GM21717 (cell line): ENCODE measurements around the gene FAM120B.

Experiments
- ATAC-seq: cut with Tn5 transposase; IDR thresholded peaks from one replicate; pipeline ENCODE4 v1.9.1; 2021; ENCODE audit warnings: mild to moderate bottlenecking, moderate library complexity; ENCODE audit not compliant: unreplicated experiment

FAM120B gene

DNA sequence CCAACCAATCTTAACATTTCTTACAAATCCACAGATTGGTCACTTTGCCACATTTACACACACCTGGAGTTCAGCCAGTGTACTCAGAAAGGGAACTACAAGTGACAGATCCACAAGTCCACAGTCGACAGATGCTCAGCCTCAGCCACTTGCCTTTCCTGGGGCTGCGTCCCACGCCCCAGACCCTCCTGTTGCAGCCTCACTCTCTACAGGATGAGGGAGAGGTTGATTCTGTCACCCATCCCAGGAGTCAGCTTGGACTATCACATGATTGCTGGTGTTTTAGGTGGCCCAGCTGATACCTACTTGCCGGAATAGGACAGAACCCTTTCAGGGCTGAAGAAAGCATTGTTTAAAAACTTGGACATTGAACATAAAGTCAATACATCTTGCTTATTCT lies 108.8 kb downstream of the FAM120B start:
- ATAC-seq, result no peak

GRCh38 chr6:170416303-170416702 lies 109.7 kb downstream of the FAM120B start:
- ATAC-seq, result no peak

DNA sequence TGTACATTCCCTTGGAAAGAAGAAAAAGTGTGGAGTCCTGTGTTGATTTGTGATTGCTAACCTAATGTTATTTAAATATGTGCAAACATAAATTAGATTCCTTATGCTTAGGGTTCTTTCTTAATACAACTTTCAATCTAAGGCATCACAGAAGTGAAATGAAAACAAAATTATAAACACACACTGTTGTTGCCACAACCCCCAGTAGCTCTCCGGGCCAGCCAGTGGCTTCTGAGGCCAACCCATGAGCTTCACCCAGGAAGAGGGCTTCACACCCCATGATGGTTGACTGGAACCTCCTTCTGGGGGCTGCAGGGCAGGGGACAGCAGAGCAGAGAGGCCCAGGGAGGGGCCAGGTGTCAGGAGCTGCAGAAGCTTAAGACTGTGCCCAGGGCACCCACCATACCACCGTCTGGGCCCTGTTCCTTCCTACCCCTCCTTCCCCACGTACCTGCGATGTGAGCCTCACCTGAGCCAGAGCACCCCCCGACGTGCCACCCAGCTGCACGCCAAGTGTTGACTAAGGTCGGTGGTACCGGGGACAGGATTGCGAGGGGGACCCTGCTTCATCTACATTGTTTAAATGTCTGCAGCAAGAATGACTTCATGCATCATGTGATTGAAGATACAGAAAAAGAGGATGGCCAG lies 110.5 kb downstream of the FAM120B start:
- ATAC-seq, result no peak

GRCh38 chr6:170417881-170418280 lies 111.3 kb downstream of the FAM120B start:
- ATAC-seq, result no peak

DNA sequence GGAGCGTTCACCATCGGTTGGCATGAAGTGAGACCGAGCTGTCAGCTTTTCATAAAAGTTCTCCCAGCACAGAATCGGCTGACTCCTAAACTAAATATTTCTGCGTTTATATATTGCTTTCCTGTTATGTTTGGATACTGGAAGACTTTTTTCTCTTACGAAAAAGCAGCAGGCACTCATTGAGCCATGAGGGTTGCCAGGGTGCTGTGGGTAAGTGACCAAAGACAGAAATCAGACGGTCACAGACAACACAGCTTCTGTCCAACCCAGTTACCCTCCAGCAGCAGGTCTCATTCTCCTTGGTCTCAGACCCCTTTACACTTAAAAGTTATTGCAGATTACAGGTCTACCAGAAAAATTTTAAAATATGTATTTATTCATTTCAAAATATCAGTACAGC lies 113.7 kb downstream of the FAM120B start:
- no peak for ATAC-seq

- no peak for ATAC-seq
Measured at GRCh38 chr6:170420791-170421776, 114.5 kb downstream of the FAM120B start.

DNA sequence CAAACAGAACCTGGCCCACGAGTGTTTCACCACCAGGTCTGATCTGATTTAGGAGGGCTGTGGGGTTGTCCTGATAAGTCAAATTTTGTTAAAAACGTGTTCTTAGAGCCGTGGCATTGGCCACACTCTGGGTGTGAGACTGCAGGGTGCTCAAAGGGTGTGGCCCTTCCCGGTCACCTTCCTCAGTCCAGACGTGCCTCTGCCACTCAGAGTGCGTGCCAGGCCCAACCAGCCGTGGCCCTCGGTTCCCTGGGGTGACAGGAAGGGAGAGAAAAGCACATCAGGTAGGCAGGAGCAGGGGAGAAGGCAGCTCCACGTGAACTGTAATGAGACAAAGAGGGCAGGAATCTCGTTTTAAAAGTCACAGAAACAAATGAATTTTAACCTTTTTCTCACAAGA lies 115.4 kb downstream of the FAM120B start:
- no peak for ATAC-seq

DNA sequence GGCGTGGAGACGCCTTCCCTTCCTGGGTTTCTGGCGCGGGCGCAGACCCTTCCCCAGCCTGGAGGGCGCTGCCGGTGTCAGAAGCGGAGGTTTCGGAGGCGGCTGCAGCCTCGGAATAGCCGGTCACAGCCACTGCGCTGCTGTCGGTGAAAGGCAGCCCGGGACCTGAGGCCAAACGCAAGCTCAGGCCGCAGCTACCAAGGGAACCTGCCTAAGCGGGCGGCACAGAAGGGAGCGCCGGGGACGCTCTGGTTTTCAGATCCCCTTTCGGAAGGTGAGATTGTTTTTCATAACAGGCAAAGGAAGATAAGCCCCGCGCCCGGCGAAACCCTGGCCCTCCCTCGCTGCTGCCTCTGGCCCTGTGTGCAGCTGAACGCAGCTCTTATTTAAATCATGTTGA lies 116.5 kb downstream of the FAM120B start:
- no peak for ATAC-seq

- ATAC-seq, result no peak
Measured at GRCh38 chr6:170423814-170424603, 117.5 kb downstream of the FAM120B start.

- no peak for ATAC-seq
Measured at GRCh38 chr6:170424604-170425126, 118.1 kb downstream of the FAM120B start.

DNA sequence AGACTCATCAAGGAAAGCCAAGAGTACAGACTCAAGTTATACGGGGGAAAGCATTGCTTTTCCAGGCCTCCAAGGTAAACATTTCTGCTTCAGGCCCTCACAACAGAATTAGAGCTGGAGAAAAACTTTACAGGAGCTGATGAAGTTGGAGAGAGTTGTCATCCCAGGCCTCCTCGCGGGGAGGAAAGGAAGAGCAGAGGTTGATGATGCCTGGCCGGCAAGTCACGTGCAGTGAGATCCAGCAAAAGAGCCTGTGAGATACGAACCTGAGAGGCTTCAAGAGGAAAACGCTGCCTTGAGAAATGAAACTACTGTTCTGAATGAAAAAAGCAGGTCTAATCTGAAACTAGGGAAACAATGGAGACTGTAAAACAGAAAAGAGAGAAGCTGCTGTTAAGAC lies 122.9 kb downstream of the FAM120B start:
- ATAC-seq, result no peak

- no peak for ATAC-seq
Measured at GRCh38 chr6:170433163-170434116, 126.9 kb downstream of the FAM120B start.

- no peak for ATAC-seq
Measured at GRCh38 chr6:170434117-170434820, 127.7 kb downstream of the FAM120B start.

- ATAC-seq, result no peak
Measured at GRCh38 chr6:170434821-170435155, 128.2 kb downstream of the FAM120B start.

DNA sequence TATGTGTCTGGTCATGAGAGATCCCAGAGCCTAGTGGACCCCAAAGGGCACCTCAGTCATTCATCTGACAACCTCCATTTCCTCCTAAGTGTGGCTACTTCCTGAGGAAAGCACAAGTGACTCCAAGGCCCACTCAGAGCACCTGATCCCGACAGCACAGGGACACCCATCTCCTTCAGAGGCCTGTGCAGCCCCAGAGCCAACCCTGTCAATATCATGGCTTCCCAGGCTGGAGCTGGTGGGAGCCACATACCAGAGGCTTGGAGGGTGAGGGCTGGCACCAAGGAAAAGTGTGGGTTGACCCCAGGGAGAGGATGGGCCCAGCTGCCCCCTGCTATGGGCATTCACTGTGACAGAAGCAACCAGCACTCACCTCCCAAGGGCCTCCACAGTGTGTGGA lies 129.2 kb downstream of the FAM120B start:
- no peak for ATAC-seq

- ATAC-seq, result no peak
Measured at GRCh38 chr6:170436209-170436809, 129.8 kb downstream of the FAM120B start.

GRCh38 chr6:170437719-170438401 lies 131.3 kb downstream of the FAM120B start:
- no peak for ATAC-seq

DNA sequence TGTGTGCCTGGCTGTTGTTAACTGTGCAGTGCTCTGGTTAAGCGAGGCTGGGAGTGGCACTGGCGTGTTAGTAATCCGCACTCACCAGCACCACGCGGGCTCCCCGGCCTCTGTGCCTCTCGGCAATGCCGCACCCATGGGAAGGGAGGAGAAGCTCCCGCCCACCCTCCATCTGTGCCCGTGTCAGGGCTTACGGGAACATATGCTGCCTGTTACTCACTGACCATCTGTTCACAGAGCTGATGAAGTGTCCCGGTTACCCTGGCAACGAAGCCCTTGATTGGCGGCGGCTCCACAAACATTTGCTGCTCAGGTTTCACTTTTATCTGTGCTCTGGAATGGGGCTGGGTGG lies 131.8 kb downstream of the FAM120B start:
- peak; percentile 87 for ATAC-seq

GRCh38 chr6:170438861-170439260 lies 132.3 kb downstream of the FAM120B start:
- no peak for ATAC-seq
